SK-N-SH (cell line): ENCODE measurements around the gene KHNYN. TPM values are rescaled to one million over a fixed set of nuclear protein-coding genes. Genes with fewer than 3 reads are reported as not detected.
A peak's percentile ranks its signal among the peaks of the same experiment; 100 is the strongest.

Experiments used
- CTCF ChIA-PET: fragments of 300-600, 350-600 bp; formaldehyde crosslinking; extraction: SDS; loops from one replicate; lab custom pipeline; 2021; lab: Yijun Ruan, JAX
- POLR2A ChIA-PET: fragments of 350-600 bp; sonication (Branson Sonifier 250); formaldehyde crosslinking; extraction: SDS; loops from one replicate; lab custom pipeline; 2020; ENCODE audit warnings: antibody characterized with exemption, inconsistent platforms; lab: Yijun Ruan, JAX
- DNase-seq: peaks from one replicate; pipeline ENCODE4 v3.0.0; 2012
- H2AFZ ChIP-seq: fragments of 200-600 bp; sonication (generic); 2 replicates; pipeline ENCODE4 v1.8.1; 2016; ENCODE audit warnings: antibody characterized with exemption, mild to moderate bottlenecking, low read depth
- H3F3A ChIP-seq: fragments of 200-600 bp; sonication (generic); replicated peaks from 2 replicates; pipeline ENCODE3; 2016; ENCODE audit warnings: antibody characterized with exemption, mild to moderate bottlenecking; ENCODE audit not compliant: insufficient read depth
- H3K27ac ChIP-seq, 2 experiments: fragments of 200-500 bp in 1 of 2; fragments of 200-600 bp in 1 of 2; sonication (Bioruptor generic) in 1 of 2; sonication (generic), shearing (Covaris generic) in 1 of 2; 2 replicates each; pipeline versions ENCODE4 v1.5.1 to v1.6.1; 2014 to 2016; ENCODE audit warnings: low read depth in 2 of 2, inconsistent platforms in 1 of 2, low read length in 1 of 2, mild to moderate bottlenecking in 1 of 2, mixed read lengths in 1 of 2
- H3K27me3 ChIP-seq: fragments of 200-600 bp; sonication (generic), shearing (Covaris generic); 2 replicates; pipeline ENCODE4 v1.6.1; 2016; ENCODE audit warnings: mixed run types; ENCODE audit not compliant: insufficient read depth
- H3K36me3 ChIP-seq, 2 experiments: fragments of 200-500 bp in 1 of 2; fragments of 200-600 bp in 1 of 2; sonication (Bioruptor generic) in 1 of 2; sonication (generic) in 1 of 2; replicated peaks in 1 of 2; 2 replicates each; pipeline versions ENCODE3 to v1.5.1; 2014 to 2016; ENCODE audit warnings: low read length in 1 of 2, mild to moderate bottlenecking in 1 of 2; ENCODE audit not compliant: insufficient read depth in 2 of 2, control insufficient read depth in 1 of 2
- H3K4me1 ChIP-seq, 2 experiments: fragments of 200-500 bp in 1 of 2; fragments of 200-600 bp in 1 of 2; sonication (Bioruptor generic) in 1 of 2; sonication (generic), shearing (Covaris generic) in 1 of 2; 2 replicates each; pipeline versions ENCODE4 v1.5.1 to v1.6.1; 2014 to 2016; ENCODE audit warnings: low read depth in 1 of 2, low read length in 1 of 2, mixed run types in 1 of 2; ENCODE audit not compliant: insufficient read depth in 2 of 2, control insufficient read depth in 1 of 2
- H3K4me2 ChIP-seq: fragments of 200-600 bp; sonication (generic), shearing (Covaris generic); 2 replicates; pipeline ENCODE4 v1.6.1; 2017; ENCODE audit warnings: mixed run types
- H3K4me3 ChIP-seq, 2 experiments: fragments of 200-500 bp in 1 of 2; fragments of 200-600 bp in 1 of 2; sonication (Bioruptor generic) in 1 of 2; sonication (generic), shearing (Covaris generic) in 1 of 2; 2 replicates each; pipeline versions ENCODE4 v1.5.1 to v1.8.1; 2014 to 2016; ENCODE audit warnings: low read depth in 2 of 2, inconsistent platforms in 1 of 2, low read length in 1 of 2, mild to moderate bottlenecking in 1 of 2, mixed read lengths in 1 of 2, moderate library complexity in 1 of 2
- H3K79me2 ChIP-seq: fragments of 200-600 bp; sonication (generic); 2 replicates; pipeline ENCODE4 v1.8.1; 2017; ENCODE audit warnings: mild to moderate bottlenecking; ENCODE audit not compliant: insufficient read depth
- H3K9ac ChIP-seq: fragments of 200-600 bp; sonication (generic); 2 replicates; pipeline ENCODE4 v1.6.1; 2017; ENCODE audit warnings: mixed run types
- H3K9me2 ChIP-seq: fragments of 200-600 bp; sonication (generic); 2 replicates; pipeline ENCODE4 v1.6.1; 2017; ENCODE audit warnings: mixed run types
- H3K9me3 ChIP-seq: fragments of 200-600 bp; sonication (generic); 2 replicates; pipeline ENCODE4 v1.6.1; 2017; ENCODE audit warnings: mixed run types, mild to moderate bottlenecking, moderate library complexity
- H4K20me1 ChIP-seq: fragments of 200-600 bp; sonication (generic); 2 replicates; pipeline ENCODE4 v1.6.1; 2017; ENCODE audit warnings: mild to moderate bottlenecking, mixed run types; ENCODE audit not compliant: insufficient read depth
- CHD2 ChIP-seq: fragments of 150-350 bp; IDR thresholded peaks from 2 replicates; pipeline ENCODE4 v1.6.1; 2018; ENCODE audit warnings: low read length; ENCODE audit not compliant: partially characterized antibody
- ELF1 ChIP-seq: IDR thresholded peaks from 2 replicates; pipeline ENCODE4 v1.4.0; 2012
- EP300 ChIP-seq, 2 experiments: IDR thresholded peaks; 2 replicates each; pipeline versions ENCODE4 v1.4.0 to v1.6.1; 2012; ENCODE audit warnings: borderline replicate concordance in 1 of 2, low read depth in 1 of 2, low read length in 1 of 2
- EZH2phosphoT487 ChIP-seq: fragments of 200-600 bp; sonication (generic); IDR thresholded peaks from 2 replicates; pipeline ENCODE4 v1.6.1; 2017; ENCODE audit warnings: low read depth, mixed run types, mild to moderate bottlenecking, antibody characterized with exemption, moderate library complexity, borderline replicate concordance
- GABPA ChIP-seq: IDR thresholded peaks from 2 replicates; pipeline ENCODE4 v1.4.0; 2012; ENCODE audit warnings: low read depth, mild to moderate bottlenecking
- GATA2 ChIP-seq: sonication (generic); formaldehyde crosslinking; IDR thresholded peaks from 2 replicates; pipeline ENCODE4 v1.5.0; 2020; ENCODE audit warnings: mild to moderate bottlenecking, missing genetic modification reagents
- NFIC ChIP-seq: IDR thresholded peaks from 2 replicates; pipeline ENCODE4 v1.4.0; 2012; ENCODE audit warnings: borderline replicate concordance
- NRF1 ChIP-seq: IDR thresholded peaks from 2 replicates; pipeline ENCODE4 v1.6.1; 2012; ENCODE audit warnings: low read depth, mild to moderate bottlenecking, low read length
- PBX3 ChIP-seq: IDR thresholded peaks from 2 replicates; pipeline ENCODE4; 2012
- POLR2AphosphoS5 ChIP-seq: IDR thresholded peaks from 2 replicates; pipeline ENCODE4 v1.6.1; 2012; ENCODE audit warnings: low read depth, low read length
- RCOR1 ChIP-seq: fragments of 150-350 bp; IDR thresholded peaks from 2 replicates; pipeline ENCODE4 v1.6.1; 2017; ENCODE audit warnings: antibody characterized with exemption, low read length
- RFX5 ChIP-seq: IDR thresholded peaks from 2 replicates; pipeline ENCODE4 v1.6.1; 2012; ENCODE audit warnings: mild to moderate bottlenecking, improper control_type of control experiment, low read length
- RXRA ChIP-seq: IDR thresholded peaks from 2 replicates; pipeline ENCODE4 v1.4.0; 2012; ENCODE audit warnings: low read depth, mild to moderate bottlenecking, borderline replicate concordance
- TAF1 ChIP-seq: IDR thresholded peaks from 2 replicates; pipeline ENCODE4 v1.6.1; 2012; ENCODE audit warnings: low read depth, mild to moderate bottlenecking, low read length, moderate library complexity, borderline replicate concordance
- TCF12 ChIP-seq: IDR thresholded peaks from 2 replicates; pipeline ENCODE4 v1.4.0; 2012
- USF1 ChIP-seq: IDR thresholded peaks from 2 replicates; pipeline ENCODE4 v1.4.0; 2012; ENCODE audit warnings: low read depth, borderline replicate concordance
- WGBS: methylation state at CpG from one replicate; pipeline ENCODE4 v1.1.6; 2017; ENCODE audit warnings: low lambda C conversion rate; 5-methylcytosine and 5-hydroxymethylcytosine counted together
- polyA plus RNA-seq, 3 experiments: library from polyadenylated mRNA; depleted of rRNA; stranded (reverse); fragments of >200 nt; gene quantifications; 2 replicates each; pipeline ENCODE4 v1.2.3, GENCODE V29; 2012
- TF ChIP-seq, protein P1 (sequence below): fragments of 150-350 bp; IDR thresholded peaks from 2 replicates; pipeline ENCODE4 v1.6.1; 2016; ENCODE audit warnings: mild to moderate bottlenecking, low read depth, low read length
- TF ChIP-seq, protein P2 (sequence below): fragments of 150-350 bp; IDR thresholded peaks from 2 replicates; pipeline ENCODE4 v1.6.1; 2017; ENCODE audit warnings: antibody characterized with exemption, low read length, low read depth, borderline replicate concordance

Gene KHNYN
- polyA plus RNA-seq, 1 of the 3 experiments (the other 2 are of a cell fraction), result 18.3 TPM

GRCh38 chr14:24429395-24430142 is at the start of gene KHNYN, which contains the start of gene CBLN3 (continued):
- TF ChIP-seq RXRA, result no peak
- TF ChIP-seq GABPA, result peak; percentile 49; the same call in 1 of the 2 replicates
- TF ChIP-seq POLR2AphosphoS5, result peak; percentile 90
- TF ChIP-seq CHD2, result no peak
- no peak for TF ChIP-seq NFIC
- peak; percentile 77 for TF ChIP-seq TAF1
- TF ChIP-seq RCOR1, result no peak
- no peak for TF ChIP-seq EZH2phosphoT487
- TF ChIP-seq GATA2, result no peak
- TF ChIP-seq, all 33 proteins: peak for 8

- Histone ChIP-seq H2AFZ (no peak overlapping the region), H3K79me2 (no peaks in the 10 kb centered on the region), H3K9ac (no peak overlapping the region), H3K4me3 (no peak overlapping the region), H3F3A (no peaks in the 10 kb centered on the region), H3K9me2 (no peaks in the 10 kb centered on the region), H3K36me3 (peaks cover 0 to 7% of the 10 kb centered on the region in 2 experiments), H3K4me1 (peaks cover 0 to 17% of the 10 kb centered on the region in 2 experiments; a peak in 1 of 4 replicates), H4K20me1 (no peaks in the 10 kb centered on the region), H3K27ac (peak overlapping the region in 1 of 2 experiments; percentile 44; a peak in 1 of 4 replicates), H3K9me3 (no peaks in the 10 kb centered on the region), H3K27me3 (no peaks in the 10 kb centered on the region), H3K4me2 (no peak overlapping the region)
- ChIA-PET POLR2A (no interaction called here), CTCF (interaction anchor here (0.7 to 2.1 kb wide), 5 partner anchors 15 to 51 kb away, joined by 3 to 12 read pairs (median 4); no protein-coding TSS in a partner anchor)
- no peak for DNase-seq
- TF ChIP-seq CHD2 (no peak), ELF1 (no peak), GATA2 (no peak), GABPA (no peak), TAF1 (no peak), NRF1 (no peak), USF1 (no peak), RCOR1 (no peak), POLR2AphosphoS5 (no peak), RFX5 (no peak), EP300 (IDR thresholded peaks at IDR 0.05; ENCODE audit: borderline replicate concordance in 1 of 2, low read depth in 1 of 2, low read length in 1 of 2) (no peak), TCF12 (no peak), PBX3 (no peak)
- TF ChIP-seq, protein P1, sequence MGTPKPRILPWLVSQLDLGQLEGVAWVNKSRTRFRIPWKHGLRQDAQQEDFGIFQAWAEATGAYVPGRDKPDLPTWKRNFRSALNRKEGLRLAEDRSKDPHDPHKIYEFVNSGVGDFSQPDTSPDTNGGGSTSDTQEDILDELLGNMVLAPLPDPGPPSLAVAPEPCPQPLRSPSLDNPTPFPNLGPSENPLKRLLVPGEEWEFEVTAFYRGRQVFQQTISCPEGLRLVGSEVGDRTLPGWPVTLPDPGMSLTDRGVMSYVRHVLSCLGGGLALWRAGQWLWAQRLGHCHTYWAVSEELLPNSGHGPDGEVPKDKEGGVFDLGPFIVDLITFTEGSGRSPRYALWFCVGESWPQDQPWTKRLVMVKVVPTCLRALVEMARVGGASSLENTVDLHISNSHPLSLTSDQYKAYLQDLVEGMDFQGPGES, result no peak
- TF ChIP-seq, protein P2, sequence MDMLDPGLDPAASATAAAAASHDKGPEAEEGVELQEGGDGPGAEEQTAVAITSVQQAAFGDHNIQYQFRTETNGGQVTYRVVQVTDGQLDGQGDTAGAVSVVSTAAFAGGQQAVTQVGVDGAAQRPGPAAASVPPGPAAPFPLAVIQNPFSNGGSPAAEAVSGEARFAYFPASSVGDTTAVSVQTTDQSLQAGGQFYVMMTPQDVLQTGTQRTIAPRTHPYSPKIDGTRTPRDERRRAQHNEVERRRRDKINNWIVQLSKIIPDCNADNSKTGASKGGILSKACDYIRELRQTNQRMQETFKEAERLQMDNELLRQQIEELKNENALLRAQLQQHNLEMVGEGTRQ, result no peak
- 81% methylated on average over 5 of the region's 8 CpGs for WGBS
Observed at GRCh38 chr14:24381363-24382063, 48.2 kb upstream of the KHNYN start.
